B cell (primary cell): ENCODE measurements around the gene FAM111B. TPM values are rescaled to one million over a fixed set of nuclear protein-coding genes. Genes with fewer than 3 reads are reported as not detected.

Experiments
- ATAC-seq: fragments of 200-7000 bp; cut with Tn5 transposase; one replicate; pipeline ENCODE4 v1.10.0; 2021; ENCODE audit warnings: low read depth, mild to moderate bottlenecking, moderate number of reproducible peaks, moderate library complexity
- CTCF ChIA-PET: fragments of 350-600 bp; sonication (Branson Sonifier 250); formaldehyde crosslinking; loops from one replicate; lab custom pipeline; 2021; ENCODE audit warnings: antibody characterized with exemption, inconsistent platforms; lab: Charles Lee
- POLR2A ChIA-PET: fragments of 350-600 bp; sonication (Branson Sonifier 250); formaldehyde crosslinking; loops from one replicate; lab custom pipeline; 2021; ENCODE audit warnings: antibody characterized with exemption; lab: Charles Lee
- DNase-seq: peaks from one replicate; pipeline ENCODE4 v3.0.0; 2013
- H2AFZ ChIP-seq: 2 replicates; pipeline ENCODE4 v1.6.1; 2012; ENCODE audit warnings: mild to moderate bottlenecking, low read depth, low read length; ENCODE audit not compliant: insufficient read depth, poor library complexity, severe bottlenecking
- H3K27ac ChIP-seq, 2 donors: 1 replicate in 1 of 2; 2 replicates in 1 of 2; pipeline ENCODE4 v1.5.1; 2012 to 2013; ENCODE audit warnings: low read length in 2 of 2, mild to moderate bottlenecking in 2 of 2, moderate library complexity in 1 of 2
- H3K27me3 ChIP-seq, 4 experiments: fragments of 200-600 bp in 1 of 4; sonication (generic) in 1 of 4; replicated peaks in 1 of 4; 1 replicate in 2 of 4; 2 replicates in 2 of 4; pipeline versions ENCODE4 v1.6.1 to v1.7.0; 2013 to 2016; ENCODE audit warnings: low read length in 3 of 4, mild to moderate bottlenecking in 2 of 4, mixed read lengths in 1 of 4, moderate library complexity in 1 of 4; ENCODE audit not compliant: insufficient read depth in 4 of 4, control insufficient read depth in 3 of 4; ENCODE audit errors: control extremely low read depth in 1 of 4
- H3K36me3 ChIP-seq, 2 experiments: replicated peaks in 1 of 2; 1 replicate in 1 of 2; 2 replicates in 1 of 2; pipeline versions ENCODE4 v1.6.1 to v1.7.1; 2013; ENCODE audit warnings: low read length in 1 of 2; ENCODE audit not compliant: insufficient read depth in 2 of 2, control insufficient read depth in 1 of 2; ENCODE audit errors: control extremely low read depth in 1 of 2, extremely low read depth in 1 of 2
- H3K4me1 ChIP-seq, 2 donors: fragments of 200-600 bp in 1 of 2; sonication (generic) in 1 of 2; 1 replicate in 1 of 2; 2 replicates in 1 of 2; pipeline versions ENCODE4 v1.5.1 to v1.6.1; 2013 to 2017; ENCODE audit warnings: low read length in 2 of 2; ENCODE audit not compliant: control insufficient read depth in 2 of 2, insufficient read depth in 2 of 2
- H3K4me2 ChIP-seq: replicated peaks from 2 replicates; pipeline ENCODE3; 2012; ENCODE audit warnings: mild to moderate bottlenecking, low read depth, low read length; ENCODE audit not compliant: poor library complexity, severe bottlenecking
- H3K4me3 ChIP-seq, 5 experiments: fragments of 200-600 bp in 1 of 5; sonication (generic) in 1 of 5; 1 replicate in 3 of 5; 2 replicates in 2 of 5; pipeline versions ENCODE4 v1.5.1 to v1.7.0; 2011 to 2016; ENCODE audit warnings: low read length in 4 of 5, mild to moderate bottlenecking in 4 of 5, low read depth in 2 of 5, control low read depth in 1 of 5, moderate library complexity in 1 of 5; ENCODE audit not compliant: insufficient read depth in 1 of 5; ENCODE audit errors: control extremely low read depth in 1 of 5, extremely low read depth in 1 of 5
- H3K79me2 ChIP-seq: fragments of 200-600 bp; sonication (generic); one replicate; pipeline ENCODE4 v1.6.0; 2016; ENCODE audit warnings: low read length; ENCODE audit not compliant: control insufficient read depth, insufficient read depth
- H3K9ac ChIP-seq: fragments of 200-600 bp; sonication (generic); 2 replicates; pipeline ENCODE4 v1.6.1; 2017; ENCODE audit warnings: mild to moderate bottlenecking, low read length, moderate library complexity
- H3K9me3 ChIP-seq, 3 donors: one replicate each; pipeline versions ENCODE4 v1.6.1 to v1.7.1; 2013; ENCODE audit warnings: low read length in 2 of 3; ENCODE audit not compliant: control insufficient read depth in 2 of 3, insufficient read depth in 1 of 3; ENCODE audit errors: control extremely low read depth in 1 of 3
- H4K20me1 ChIP-seq: 2 replicates; pipeline ENCODE4 v1.6.0; 2012; ENCODE audit warnings: mild to moderate bottlenecking, low read length; ENCODE audit not compliant: insufficient read depth, control insufficient read depth, poor library complexity, severe bottlenecking
- H3K27ac Mint-ChIP-seq: one replicate; pipeline ENCODE4 v1.8.0; 2021; ENCODE audit warnings: mixed read lengths
- H3K27me3 Mint-ChIP-seq: one replicate; pipeline ENCODE4 v1.8.0; 2021; ENCODE audit warnings: mixed read lengths
- H3K4me1 Mint-ChIP-seq: one replicate; pipeline ENCODE4 v1.8.0; 2021; ENCODE audit warnings: mixed read lengths
- H3K4me3 Mint-ChIP-seq: one replicate; pipeline ENCODE4 v1.8.0; 2021; ENCODE audit warnings: mixed read lengths
- H3K9me3 Mint-ChIP-seq: one replicate; pipeline ENCODE4 v1.8.0; 2022; ENCODE audit warnings: mixed read lengths; ENCODE audit not compliant: insufficient read depth
- CTCF ChIP-seq: fragments of 200-600 bp; IDR thresholded peaks from one replicate; pipeline ENCODE4 v1.8.0; 2022; ENCODE audit warnings: antibody characterized with exemption, mild to moderate bottlenecking
- EZH2 ChIP-seq: IDR thresholded peaks from 2 replicates; pipeline ENCODE4 v1.6.1; 2012; ENCODE audit warnings: borderline replicate concordance, low read depth, mild to moderate bottlenecking, moderate library complexity, low read length; ENCODE audit not compliant: insufficient read depth, poor library complexity, severe bottlenecking
- WGBS: methylation state at CpG from one replicate; pipeline ENCODE4 v1.1.5; 2013; ENCODE audit warnings: missing lambda C conversion rate; ENCODE audit not compliant: insufficient coverage; 5-methylcytosine and 5-hydroxymethylcytosine counted together
- intact Hi-C: fragments of 100-400 bp; cut with micrococcal nuclease; formaldehyde crosslinking; loops from one replicate; pipeline ENCODE4 v1.10.0; 2022
- polyA plus RNA-seq: library from polyadenylated mRNA; depleted of rRNA; stranded (reverse); fragments of >200 nt; gene quantifications from 2 replicates; pipeline ENCODE4 v1.2.3, GENCODE V29; 2012
- total RNA-seq, 2 donors: library from RNA; stranded (reverse); fragments of 120-200 nt in 1 of 2; gene quantifications; 1 replicate in 1 of 2; 2 replicates in 1 of 2; pipeline versions ENCODE4 v1.2.3 to v1.2.4, GENCODE V29; 2013 to 2022

Gene FAM111B
- total and polyA plus RNA-seq, 2 donors (not counting 1 experiment from before 2014, with no cell fraction given) = 3.6 to 155 TPM

- DNase-seq (no peak), ATAC-seq (no peak)
- H3K4me2 ChIP-seq = peak overlapping the region; percentile 88
- ChIA-PET POLR2A (interaction anchor here (0.7 to 3.3 kb wide), 7 partner anchors 9 to 39 kb away, joined by 3 to 20 read pairs (median 8); partner anchors contain the start of gene MPEG1), CTCF (interaction anchor here (0.8 to 11.2 kb wide), 15 partner anchors 14 to 255 kb away, joined by 3 to 215 read pairs (median 26); partner anchors contain the start of genes MPEG1 and OR5A2)
- H3K79me2 ChIP-seq = peaks cover 63% of the 10 kb centered on the region
- Mint-ChIP-seq H3K9me3 (no peaks in the 10 kb centered on the region), H3K4me1 (peaks cover 28% of the 10 kb centered on the region), H3K27ac (peak overlapping the region; percentile 92), H3K27me3 (no peaks in the 10 kb centered on the region), H3K4me3 (peak overlapping the region; percentile 98)
- H3K4me3 ChIP-seq = peak overlapping the region; percentile 54 to 76 (median 74)
- no peaks in the 10 kb centered on the region for H3K27me3 ChIP-seq
- H3K9me3 ChIP-seq = no peaks in the 10 kb centered on the region
- peaks cover 25% of the 10 kb centered on the region for H4K20me1 ChIP-seq
- H3K36me3 ChIP-seq = peaks cover 3 to 20% of the 10 kb centered on the region in 2 experiments
- intact Hi-C loops = loop anchor here (5.0 to 10.0 kb wide), 2 partner anchors 384 to 491 kb away; partner anchors contain the start of gene PATL1
- H3K27ac ChIP-seq = no peak overlapping the region
- WGBS = 22% methylated on average over 30 of the region's 37 CpGs
- peak overlapping the region; percentile 71 for H3K9ac ChIP-seq
- peaks cover 20 to 26% of the 10 kb centered on the region in 2 donors for H3K4me1 ChIP-seq
- H2AFZ ChIP-seq = peak overlapping the region; percentile 82
- TF ChIP-seq CTCF (no peak), EZH2 (no peak)
These were observed 66.3 kb downstream of the FAM111B start for GRCh38 chr11:59173080-59173963.
